OCI-LY7 (cell line): Measurements from ENCODE around the gene NTM. TPM values are rescaled to one million over a fixed set of nuclear protein-coding genes. Genes with fewer than 3 reads are reported as not detected.

Experiments
- BruUV-seq: library from RNA; stranded (reverse); fragments of 400-500 nt; replicated peaks from 2 replicates; lab custom pipeline; 2021; lab: Mats Ljungman, UMichigan
- CTCF ChIA-PET: fragments of 300-600 bp; sonication (Branson Sonifier 250); formaldehyde crosslinking; loops from one replicate; lab custom pipeline; 2022; ENCODE audit warnings: antibody characterized with exemption; ENCODE audit not compliant: unreplicated experiment; lab: Charles Lee
- POLR2A ChIA-PET: fragments of 300-600 bp; sonication (Branson Sonifier 250); formaldehyde crosslinking; loops from one replicate; lab custom pipeline; 2022; ENCODE audit warnings: antibody characterized with exemption; lab: Charles Lee
- DNase-seq: peaks from one replicate; pipeline ENCODE4 v3.0.0-alpha.2; 2015; ENCODE audit warnings: low spot score
- H2AFZ ChIP-seq: fragments of 200-600 bp; sonication (generic), shearing (Covaris generic); 2 replicates; pipeline ENCODE4 v1.6.1; 2014; ENCODE audit warnings: mild to moderate bottlenecking, antibody characterized with exemption, low read length, moderate library complexity
- H3K27ac ChIP-seq: fragments of 200-600 bp; sonication (generic); 2 replicates; pipeline ENCODE4 v1.5.1; 2014; ENCODE audit warnings: mixed run types, low read depth, mild to moderate bottlenecking, moderate library complexity, low read length, inconsistent platforms; ENCODE audit not compliant: poor library complexity, severe bottlenecking
- H3K36me3 ChIP-seq: fragments of 200-600 bp; sonication (generic); 2 replicates; pipeline ENCODE4 v1.6.1; 2014; ENCODE audit warnings: mild to moderate bottlenecking, antibody characterized with exemption, low read length, moderate library complexity, mixed read lengths; ENCODE audit not compliant: insufficient read depth
- H3K4me1 ChIP-seq: fragments of 200-600 bp; sonication (generic); 2 replicates; pipeline ENCODE4 v1.5.1; 2014; ENCODE audit warnings: mild to moderate bottlenecking, low read length; ENCODE audit not compliant: insufficient read depth, poor library complexity, severe bottlenecking
- H3K4me2 ChIP-seq: fragments of 200-600 bp; sonication (generic); 2 replicates; pipeline ENCODE4 v1.6.1; 2014; ENCODE audit warnings: mild to moderate bottlenecking, low read length
- H3K4me3 ChIP-seq: fragments of 200-600 bp; sonication (generic); 2 replicates; pipeline ENCODE4 v1.5.1; 2014; ENCODE audit warnings: mild to moderate bottlenecking, low read depth, low read length; ENCODE audit not compliant: poor library complexity, severe bottlenecking
- H3K79me2 ChIP-seq: fragments of 200-600 bp; sonication (generic); 2 replicates; pipeline ENCODE4 v1.6.1; 2016; ENCODE audit warnings: low read depth, mild to moderate bottlenecking, low read length, moderate library complexity, mixed read lengths; ENCODE audit not compliant: insufficient read depth
- H3K9me2 ChIP-seq: fragments of 200-600 bp; sonication (generic); 2 replicates; pipeline ENCODE4 v1.6.1; 2016; ENCODE audit warnings: mild to moderate bottlenecking, low read length, mixed read lengths; ENCODE audit not compliant: insufficient read depth
- H3K9me3 ChIP-seq: fragments of 200-600 bp; sonication (generic); 2 replicates; pipeline ENCODE4 v1.6.1; 2014; ENCODE audit warnings: mild to moderate bottlenecking, mixed run types, low read length, mixed read lengths
- H4K20me1 ChIP-seq: fragments of 200-600 bp; sonication (generic); 2 replicates; pipeline ENCODE4 v1.6.1; 2014; ENCODE audit warnings: mild to moderate bottlenecking, antibody characterized with exemption, low read length, moderate library complexity, mixed read lengths; ENCODE audit not compliant: insufficient read depth
- CTCF ChIP-seq: fragments of 200-600 bp; sonication (generic); conservative IDR thresholded peaks from 2 replicates; pipeline ENCODE4 v1.5.1; 2014; ENCODE audit warnings: mild to moderate bottlenecking, antibody characterized with exemption, low read length, moderate library complexity, mixed read lengths
- EZH2phosphoT487 ChIP-seq: fragments of 200-600 bp; sonication (generic); IDR thresholded peaks from 2 replicates; pipeline ENCODE4 v1.6.1; 2018; ENCODE audit warnings: low read depth, borderline replicate concordance, mild to moderate bottlenecking, mixed run types, antibody characterized with exemption, low read length, moderate library complexity, mixed read lengths
- intact Hi-C: fragments of 100-400 bp; cut with micrococcal nuclease; formaldehyde crosslinking; loops from one replicate; pipeline ENCODE4 v1.10.0; 2022; ENCODE audit not compliant: unreplicated experiment
- total RNA-seq, 2 experiments: library from RNA; depleted of rRNA in 1 of 2; stranded (reverse); fragments of >200 nt in 1 of 2; shearing (Covaris generic) in 1 of 2; gene quantifications; 2 replicates each; pipeline ENCODE4 v1.2.3, GENCODE V29; 2014 to 2022

NTM gene
- total RNA-seq, 2 experiments from 2014 or later: not detected

- H3K9me2 ChIP-seq: no peaks in the 10 kb centered on the region
- intact Hi-C loops: no loop called here
- H3K27ac ChIP-seq: no peak overlapping the region
- DNase-seq: no peak
- no peaks in the 10 kb centered on the region for H3K79me2 ChIP-seq
- no peak overlapping the region for H3K4me3 ChIP-seq
- H3K4me1 ChIP-seq: no peaks in the 10 kb centered on the region
- no peak overlapping the region for H2AFZ ChIP-seq
- H4K20me1 ChIP-seq: no peaks in the 10 kb centered on the region
- TF ChIP-seq EZH2phosphoT487 (no peak), CTCF (no peak)
- POLR2A ChIA-PET: interaction anchor here (0.7 kb wide), 1 partner anchor 116 kb away, joined by 5 read pairs; no protein-coding TSS in a partner anchor
- no peak overlapping the region for H3K4me2 ChIP-seq
- CTCF ChIA-PET: no interaction called here
- no peaks in the 10 kb centered on the region for H3K36me3 ChIP-seq
- no peaks in the 10 kb centered on the region for H3K9me3 ChIP-seq
- BruUV-seq: no TSS peak
These were observed 58.4 kb downstream of the NTM start for GRCh38 chr11:131428853-131429252.

- no peak overlapping the region for H3K4me3 ChIP-seq
- no peak overlapping the region for H3K27ac ChIP-seq
- H4K20me1 ChIP-seq: no peaks in the 10 kb centered on the region
- no peak for TF ChIP-seq EZH2phosphoT487
- TF ChIP-seq CTCF: no peak
- H3K9me2 ChIP-seq: no peaks in the 10 kb centered on the region
- BruUV-seq: no TSS peak
- H3K79me2 ChIP-seq: no peaks in the 10 kb centered on the region
- H2AFZ ChIP-seq: no peak overlapping the region
- no peak for DNase-seq
- intact Hi-C loops: no loop called here
- H3K36me3 ChIP-seq: no peaks in the 10 kb centered on the region
- H3K4me2 ChIP-seq: no peak overlapping the region
- POLR2A ChIA-PET: no interaction called here
- no peaks in the 10 kb centered on the region for H3K9me3 ChIP-seq
- H3K4me1 ChIP-seq: no peaks in the 10 kb centered on the region
- CTCF ChIA-PET: no interaction called here
These were observed 60.2 kb downstream of the NTM start for GRCh38 chr11:131430473-131431208.

GRCh38 chr11:131441051-131441810, 70.8 kb downstream of the NTM start:
- intact Hi-C loops: no loop called here
- no peak for DNase-seq
- H2AFZ ChIP-seq: no peak overlapping the region
- BruUV-seq: no TSS peak
- H3K9me3 ChIP-seq: no peaks in the 10 kb centered on the region
- ChIA-PET CTCF (no interaction called here), POLR2A (interaction anchor here (1.5 kb wide), 1 partner anchor 20 kb away, joined by 3 read pairs; no protein-coding TSS in a partner anchor)
- TF ChIP-seq CTCF: no peak
- no peak for TF ChIP-seq EZH2phosphoT487
- no peak overlapping the region for H3K4me2 ChIP-seq
- H3K9me2 ChIP-seq: no peaks in the 10 kb centered on the region
- no peaks in the 10 kb centered on the region for H4K20me1 ChIP-seq
- H3K27ac ChIP-seq: no peak overlapping the region
- no peak overlapping the region for H3K4me3 ChIP-seq
- H3K36me3 ChIP-seq: no peaks in the 10 kb centered on the region
- H3K79me2 ChIP-seq: no peaks in the 10 kb centered on the region
- no peaks in the 10 kb centered on the region for H3K4me1 ChIP-seq
